ENCODE results near the gene ZNG1F.
"Not testable (repeated sequence)": the region's sequence is repeated elsewhere in the genome, so short reads cannot be mapped to it uniquely, and the experiment has no call there.

GRCh38 chr9:41086685-41087084 is 102.4 kb downstream of the ZNG1F start:
- TF ChIP-seq RAD21 (conservative IDR thresholded peaks at IDR 0.05); CTCF (IDR thresholded peaks at IDR 0.05; ENCODE audit: poor library complexity, severe bottlenecking); EP300 (conservative IDR thresholded peaks at IDR 0.05; ENCODE audit: poor library complexity, severe bottlenecking): not testable (repeated sequence)

All from neural cell (in vitro differentiated cells).